Uterus (tissue), 4 donors: ENCODE results near the gene EVC2. TPM values are rescaled to one million over a fixed set of nuclear protein-coding genes. Genes with fewer than 3 reads are reported as not detected.

ENCODE experiments used
- DNase-seq, 2 donors: peaks; one replicate each; pipeline ENCODE4 v3.0.0-alpha.2; 2019 to 2020
- H3K27ac ChIP-seq, 2 donors: fragments of 200-600 bp; sonication (generic); 1 replicate in 1 of 2; 2 replicates in 1 of 2; pipeline ENCODE4 v1.5.1; 2016 to 2018
- H3K27me3 ChIP-seq, 2 donors: fragments of 200-600 bp; sonication (generic); one replicate each; pipeline ENCODE4 v1.5.1; 2018 to 2019; ENCODE audit warnings: control low read depth in 1 of 2
- H3K36me3 ChIP-seq, 2 donors: fragments of 200-600 bp; sonication (generic); one replicate each; pipeline ENCODE4 v1.5.1; 2019; ENCODE audit warnings: control low read depth in 1 of 2
- H3K4me1 ChIP-seq, 2 donors: fragments of 200-600 bp; sonication (generic); one replicate each; pipeline ENCODE4 v1.5.1; 2018 to 2019; ENCODE audit warnings: control low read depth in 1 of 2
- H3K4me3 ChIP-seq, 2 donors: fragments of 200-600 bp; sonication (generic); 1 replicate in 1 of 2; 2 replicates in 1 of 2; pipeline ENCODE4 v1.5.1; 2018 to 2019; ENCODE audit warnings: mild to moderate bottlenecking in 1 of 2
- H3K9me3 ChIP-seq, 2 donors: fragments of 200-600 bp; sonication (generic); one replicate each; pipeline ENCODE4 v1.5.1; 2019; ENCODE audit warnings: control low read depth in 1 of 2
- POLR2A ChIP-seq, 2 donors: fragments of 450-650 bp; IDR thresholded peaks; one replicate each; pipeline ENCODE4 v1.6.1; 2016; ENCODE audit warnings: antibody characterized with exemption in 2 of 2, mild to moderate bottlenecking in 1 of 2, moderate library complexity in 1 of 2
- intact Hi-C: fragments of 100-400 bp; cut with DNase I; formaldehyde crosslinking; loops from one replicate; pipeline ENCODE4 v1.15.1; 2023; ENCODE audit warnings: low total_unique reads
- total RNA-seq, 4 donors: library from RNA; depleted of rRNA in 3 of 4; stranded (reverse); fragments of >200 nt in 3 of 4; gene quantifications; one replicate each; pipeline versions ENCODE4 v1.1.0 to v1.2.4, GENCODE V29; 2014 to 2023
- TF ChIP-seq, protein P1 (sequence below), 4 experiments: fragments of 200-600 bp in 2 of 4; fragments of 450-650 bp in 2 of 4; sonication (generic) in 2 of 4; IDR thresholded peaks; one replicate each; pipeline ENCODE4 v1.5.1; 2016 to 2019; ENCODE audit warnings: antibody characterized with exemption in 4 of 4, mild to moderate bottlenecking in 2 of 4, moderate library complexity in 1 of 4
- donor health status: DM: yes; HTN: yes; CAD: no.

The EVC2 gene
- total RNA-seq, 4 donors from 2014 or later, result 5.6 to 21.8 (median 14.8) TPM

DNA sequence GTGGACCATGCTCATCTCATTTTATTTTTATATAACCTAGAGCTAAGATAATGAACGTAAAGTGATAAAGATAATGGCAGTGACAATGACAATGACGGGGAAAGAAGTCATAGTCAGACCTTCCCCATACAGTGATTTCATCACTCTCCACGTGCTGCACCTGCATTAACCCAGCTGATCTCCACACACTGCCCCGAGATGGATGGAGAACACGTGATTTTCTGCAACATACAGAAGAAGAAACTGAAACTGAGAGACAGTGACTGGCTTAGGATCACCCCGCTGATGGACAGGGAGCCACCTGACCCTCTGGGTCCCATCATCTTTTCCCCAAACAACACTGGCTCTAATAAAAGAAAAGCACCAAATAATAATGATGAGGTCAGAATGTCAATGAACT is 22.0 kb downstream of the EVC2 start:
- intact Hi-C loops, result no loop called here
- H3K27ac ChIP-seq, result no peak overlapping the region
- H3K4me3 ChIP-seq, result no peak overlapping the region
- DNase-seq, result no peak
- H3K27me3 ChIP-seq, result no peaks in the 10 kb centered on the region
- H3K9me3 ChIP-seq, result no peaks in the 10 kb centered on the region
- H3K4me1 ChIP-seq, result no peaks in the 10 kb centered on the region
- no peak for TF ChIP-seq POLR2A (IDR thresholded peaks at IDR 0.05)
- TF ChIP-seq, protein P1, sequence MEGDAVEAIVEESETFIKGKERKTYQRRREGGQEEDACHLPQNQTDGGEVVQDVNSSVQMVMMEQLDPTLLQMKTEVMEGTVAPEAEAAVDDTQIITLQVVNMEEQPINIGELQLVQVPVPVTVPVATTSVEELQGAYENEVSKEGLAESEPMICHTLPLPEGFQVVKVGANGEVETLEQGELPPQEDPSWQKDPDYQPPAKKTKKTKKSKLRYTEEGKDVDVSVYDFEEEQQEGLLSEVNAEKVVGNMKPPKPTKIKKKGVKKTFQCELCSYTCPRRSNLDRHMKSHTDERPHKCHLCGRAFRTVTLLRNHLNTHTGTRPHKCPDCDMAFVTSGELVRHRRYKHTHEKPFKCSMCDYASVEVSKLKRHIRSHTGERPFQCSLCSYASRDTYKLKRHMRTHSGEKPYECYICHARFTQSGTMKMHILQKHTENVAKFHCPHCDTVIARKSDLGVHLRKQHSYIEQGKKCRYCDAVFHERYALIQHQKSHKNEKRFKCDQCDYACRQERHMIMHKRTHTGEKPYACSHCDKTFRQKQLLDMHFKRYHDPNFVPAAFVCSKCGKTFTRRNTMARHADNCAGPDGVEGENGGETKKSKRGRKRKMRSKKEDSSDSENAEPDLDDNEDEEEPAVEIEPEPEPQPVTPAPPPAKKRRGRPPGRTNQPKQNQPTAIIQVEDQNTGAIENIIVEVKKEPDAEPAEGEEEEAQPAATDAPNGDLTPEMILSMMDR (IDR thresholded peaks at IDR 0.05), result no peak
- H3K36me3 ChIP-seq, result no peaks in the 10 kb centered on the region

DNA sequence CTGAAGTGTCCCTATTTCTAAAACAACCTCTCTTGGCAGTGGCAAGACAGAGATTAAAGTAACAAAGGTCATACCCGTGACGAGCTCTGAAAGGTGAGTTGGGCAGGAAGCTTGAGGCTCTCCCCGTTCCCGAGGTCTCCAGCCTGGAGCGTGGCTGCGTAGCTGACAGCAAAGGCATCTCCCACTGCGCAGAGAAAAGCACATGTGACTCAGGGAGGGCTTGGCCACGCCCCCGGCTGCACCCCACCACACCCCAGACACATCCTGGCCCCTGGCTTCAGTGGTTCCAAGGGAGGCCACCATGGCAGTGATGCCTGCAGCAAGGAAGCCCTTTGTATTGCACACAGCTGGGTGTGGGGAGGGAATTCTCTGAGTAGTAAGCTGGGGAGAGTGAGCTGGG is 23.1 kb downstream of the EVC2 start:
- H3K4me3 ChIP-seq, result no peak overlapping the region
- no peak for DNase-seq

DNA sequence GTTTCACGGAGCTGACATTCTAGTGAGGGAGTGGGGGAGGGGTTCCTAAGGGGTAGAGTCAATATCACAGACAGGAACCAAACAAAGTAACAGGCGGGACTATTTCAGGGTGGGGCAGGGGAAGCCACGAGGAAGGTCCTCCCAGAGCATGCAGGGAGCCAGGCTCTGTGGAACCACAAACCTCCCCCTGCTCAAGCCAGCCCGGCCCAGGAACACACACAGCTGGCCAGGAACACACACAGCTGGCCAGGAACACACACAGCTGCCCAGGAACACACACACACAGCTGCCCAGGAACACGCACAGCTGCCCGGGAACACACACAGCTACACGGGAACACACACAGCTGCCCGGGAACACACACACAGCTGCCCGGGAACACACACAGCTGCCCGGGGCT is 24.8 kb downstream of the EVC2 start:
- no peak overlapping the region for H3K27ac ChIP-seq
- DNase-seq, result no peak
- no peak for TF ChIP-seq POLR2A (IDR thresholded peaks at IDR 0.05)
- TF ChIP-seq, protein P1 (IDR thresholded peaks at IDR 0.05), result no peak
- no peaks in the 10 kb centered on the region for H3K36me3 ChIP-seq
- no peaks in the 10 kb centered on the region for H3K4me1 ChIP-seq
- no peaks in the 10 kb centered on the region for H3K27me3 ChIP-seq
- H3K4me3 ChIP-seq, result no peak overlapping the region
- no peaks in the 10 kb centered on the region for H3K9me3 ChIP-seq
- intact Hi-C loops, result no loop called here

More for the DNA sequence above, 23.1 kb downstream of the EVC2 start:
- H3K9me3 ChIP-seq, result no peaks in the 10 kb centered on the region
- no peaks in the 10 kb centered on the region for H3K27me3 ChIP-seq
- no peak overlapping the region for H3K27ac ChIP-seq
- TF ChIP-seq POLR2A (IDR thresholded peaks at IDR 0.05), result no peak
- TF ChIP-seq, protein P1 (IDR thresholded peaks at IDR 0.05), result no peak
- intact Hi-C loops, result no loop called here
- no peaks in the 10 kb centered on the region for H3K36me3 ChIP-seq
- no peaks in the 10 kb centered on the region for H3K4me1 ChIP-seq

DNA sequence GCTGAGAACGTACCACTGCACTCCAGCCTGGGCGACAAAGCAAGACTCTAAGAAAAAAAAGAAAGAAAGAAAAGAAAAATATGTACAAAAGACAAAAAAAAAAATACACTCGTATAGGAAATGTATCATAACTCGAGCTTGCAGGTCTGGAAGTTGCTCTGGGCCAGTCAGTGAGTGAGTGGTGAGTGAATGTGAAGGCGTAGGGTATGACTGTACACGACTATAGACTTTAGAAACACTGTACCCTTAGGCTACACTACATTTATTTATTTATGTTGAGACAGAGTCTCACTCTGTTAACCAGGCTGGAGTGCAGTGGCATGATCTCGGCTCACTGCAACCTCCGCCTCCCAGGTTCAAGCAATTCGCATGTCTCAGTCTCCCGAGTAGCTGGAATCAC is 29.4 kb downstream of the EVC2 start:
- Histone ChIP-seq H3K27ac (no peak overlapping the region), H3K4me3 (no peak overlapping the region), H3K27me3 (no peaks in the 10 kb centered on the region), H3K36me3 (no peaks in the 10 kb centered on the region), H3K4me1 (no peaks in the 10 kb centered on the region), H3K9me3 (no peaks in the 10 kb centered on the region)
- no peak for DNase-seq
- intact Hi-C loops, result no loop called here
- TF ChIP-seq, protein P1 (IDR thresholded peaks at IDR 0.05), result no peak
- no peak for TF ChIP-seq POLR2A (IDR thresholded peaks at IDR 0.05)

DNA sequence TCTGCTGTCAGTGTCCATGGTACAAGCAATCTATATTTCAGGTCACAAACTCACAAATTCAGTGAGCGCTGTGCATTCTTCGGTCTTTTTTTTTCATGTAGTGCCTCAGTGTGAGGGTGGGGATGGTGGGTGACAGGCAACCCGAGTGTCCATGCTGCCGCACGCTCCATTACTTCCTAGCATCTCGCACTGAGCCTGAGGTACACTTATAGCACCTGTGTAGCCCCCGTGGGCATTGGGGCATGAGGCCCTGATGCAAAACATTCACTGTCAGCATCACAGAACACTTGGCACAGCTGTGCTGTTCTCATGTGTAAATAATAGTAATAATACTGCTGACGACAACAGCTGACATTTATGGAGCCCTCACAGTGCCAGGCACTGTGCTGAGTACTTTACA is 31.6 kb downstream of the EVC2 start:
- no peak overlapping the region for H3K4me3 ChIP-seq
- no peaks in the 10 kb centered on the region for H3K4me1 ChIP-seq
- no peak for DNase-seq
- intact Hi-C loops, result no loop called here
- H3K27ac ChIP-seq, result no peak overlapping the region
- H3K36me3 ChIP-seq, result no peaks in the 10 kb centered on the region
- TF ChIP-seq, protein P1 (IDR thresholded peaks at IDR 0.05), result no peak
- no peak for TF ChIP-seq POLR2A (IDR thresholded peaks at IDR 0.05)
- no peaks in the 10 kb centered on the region for H3K27me3 ChIP-seq
- H3K9me3 ChIP-seq, result no peaks in the 10 kb centered on the region
